ENCODE data around the gene CARD10.

GRCh38 chr22:37515901-37516300 is 3.3 kb downstream of the CARD10 start:
- TF ChIP-seq, protein P1, sequence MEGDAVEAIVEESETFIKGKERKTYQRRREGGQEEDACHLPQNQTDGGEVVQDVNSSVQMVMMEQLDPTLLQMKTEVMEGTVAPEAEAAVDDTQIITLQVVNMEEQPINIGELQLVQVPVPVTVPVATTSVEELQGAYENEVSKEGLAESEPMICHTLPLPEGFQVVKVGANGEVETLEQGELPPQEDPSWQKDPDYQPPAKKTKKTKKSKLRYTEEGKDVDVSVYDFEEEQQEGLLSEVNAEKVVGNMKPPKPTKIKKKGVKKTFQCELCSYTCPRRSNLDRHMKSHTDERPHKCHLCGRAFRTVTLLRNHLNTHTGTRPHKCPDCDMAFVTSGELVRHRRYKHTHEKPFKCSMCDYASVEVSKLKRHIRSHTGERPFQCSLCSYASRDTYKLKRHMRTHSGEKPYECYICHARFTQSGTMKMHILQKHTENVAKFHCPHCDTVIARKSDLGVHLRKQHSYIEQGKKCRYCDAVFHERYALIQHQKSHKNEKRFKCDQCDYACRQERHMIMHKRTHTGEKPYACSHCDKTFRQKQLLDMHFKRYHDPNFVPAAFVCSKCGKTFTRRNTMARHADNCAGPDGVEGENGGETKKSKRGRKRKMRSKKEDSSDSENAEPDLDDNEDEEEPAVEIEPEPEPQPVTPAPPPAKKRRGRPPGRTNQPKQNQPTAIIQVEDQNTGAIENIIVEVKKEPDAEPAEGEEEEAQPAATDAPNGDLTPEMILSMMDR (IDR thresholded peaks at IDR 0.05; ENCODE audit: insufficient read depth, low read length) = no peak
- TF ChIP-seq POLR2AphosphoS5 (IDR thresholded peaks at IDR 0.05; ENCODE audit: low read depth) = no peak
